H9 (cell line): Measurements from ENCODE around the gene CHRNG. TPM values are rescaled to one million over a fixed set of nuclear protein-coding genes. Genes with fewer than 3 reads are reported as not detected.

Experiments
- DNase-seq: peaks from one replicate; pipeline ENCODE4 v3.0.0-alpha.2; 2017
- H2AFZ ChIP-seq: one replicate; pipeline ENCODE4 v1.6.1; 2013; ENCODE audit warnings: mild to moderate bottlenecking, low read length, control low read depth, moderate library complexity
- H2AK5ac ChIP-seq: 2 replicates; pipeline ENCODE4 v1.6.1; 2013; ENCODE audit warnings: low read length, control low read depth, mixed read lengths; ENCODE audit not compliant: insufficient read length
- H2BK120ac ChIP-seq: one replicate; pipeline ENCODE4 v1.6.1; 2013; ENCODE audit warnings: low read depth, mild to moderate bottlenecking, low read length, control low read depth, inconsistent platforms; ENCODE audit not compliant: poor library complexity, severe bottlenecking
- H2BK12ac ChIP-seq: 2 replicates; pipeline ENCODE4 v1.6.1; 2013; ENCODE audit warnings: low read length, control low read depth, mixed read lengths, low read depth; ENCODE audit not compliant: insufficient read length
- H2BK15ac ChIP-seq: 2 replicates; pipeline ENCODE4 v1.6.1; 2013; ENCODE audit warnings: low read depth, low read length, control low read depth
- H2BK20ac ChIP-seq: one replicate; pipeline ENCODE4 v1.6.1; 2013; ENCODE audit warnings: low read depth, mild to moderate bottlenecking, low read length, control low read depth, inconsistent platforms; ENCODE audit not compliant: poor library complexity, severe bottlenecking
- H2BK5ac ChIP-seq: 2 replicates; pipeline ENCODE4 v1.6.1; 2013; ENCODE audit warnings: low read length, control low read depth, mixed read lengths; ENCODE audit not compliant: insufficient read length
- H3K14ac ChIP-seq: 2 replicates; pipeline ENCODE4 v1.6.1; 2013; ENCODE audit warnings: low read length, control low read depth; ENCODE audit not compliant: insufficient read depth
- H3K18ac ChIP-seq: 2 replicates; pipeline ENCODE4 v1.6.1; 2013; ENCODE audit warnings: low read depth, mild to moderate bottlenecking, mixed read lengths, low read length, control low read depth; ENCODE audit not compliant: insufficient read length
- H3K23ac ChIP-seq: 2 replicates; pipeline ENCODE4 v1.6.1; 2013; ENCODE audit warnings: low read length, control low read depth, mixed read lengths, low read depth; ENCODE audit not compliant: insufficient read length
- H3K23me2 ChIP-seq: 2 replicates; pipeline ENCODE4 v1.6.1; 2013; ENCODE audit warnings: low read depth, mild to moderate bottlenecking, mixed read lengths, low read length, control low read depth; ENCODE audit not compliant: insufficient read length, poor library complexity, severe bottlenecking
- H3K27ac ChIP-seq: 2 replicates; pipeline ENCODE4 v1.5.1; 2013; ENCODE audit warnings: low read length, control low read depth, mixed read lengths, low read depth; ENCODE audit not compliant: insufficient read length
- H3K27me3 ChIP-seq: 2 replicates; pipeline ENCODE4 v1.6.1; 2013; ENCODE audit warnings: low read length, control low read depth, inconsistent platforms; ENCODE audit not compliant: insufficient read depth
- H3K4ac ChIP-seq: 2 replicates; pipeline ENCODE4 v1.6.1; 2013; ENCODE audit warnings: low read depth, mild to moderate bottlenecking, control low read depth, inconsistent platforms, low read length, moderate library complexity
- H3K4me1 ChIP-seq: 2 replicates; pipeline ENCODE4 v1.6.1; 2013; ENCODE audit warnings: low read length, control low read depth, inconsistent platforms; ENCODE audit not compliant: insufficient read depth
- H3K4me2 ChIP-seq: 2 replicates; pipeline ENCODE4 v1.6.1; 2013; ENCODE audit warnings: low read length, control low read depth, mixed read lengths; ENCODE audit not compliant: insufficient read length, insufficient read depth
- H3K56ac ChIP-seq: 2 replicates; pipeline ENCODE4 v1.6.1; 2013; ENCODE audit warnings: low read depth, mild to moderate bottlenecking, mixed read lengths, low read length, control low read depth; ENCODE audit not compliant: insufficient read length
- H3K79me1 ChIP-seq: 2 replicates; pipeline ENCODE4 v1.6.1; 2013; ENCODE audit warnings: low read depth, mild to moderate bottlenecking, moderate library complexity, low read length, control low read depth, inconsistent platforms; ENCODE audit not compliant: insufficient read depth, poor library complexity, severe bottlenecking
- H3K79me2 ChIP-seq: 2 replicates; pipeline ENCODE4 v1.6.1; 2013; ENCODE audit warnings: low read length, control low read depth, inconsistent platforms; ENCODE audit not compliant: insufficient read depth
- H3K9ac ChIP-seq: 2 replicates; pipeline ENCODE4 v1.6.1; 2013; ENCODE audit warnings: low read length, control low read depth, mixed read lengths; ENCODE audit not compliant: insufficient read length; ENCODE audit errors: extremely low read depth
- H3K9me3 ChIP-seq: one replicate; pipeline ENCODE4 v1.6.1; 2013; ENCODE audit warnings: low read depth, low read length, inconsistent platforms; ENCODE audit not compliant: control insufficient read depth
- H3T11ph ChIP-seq: one replicate; pipeline ENCODE4 v1.6.1; 2013; ENCODE audit warnings: mild to moderate bottlenecking, low read length, control low read depth, inconsistent platforms
- H4K20me1 ChIP-seq: one replicate; pipeline ENCODE4 v1.6.1; 2013; ENCODE audit not compliant: control insufficient read depth, insufficient read length, insufficient read depth
- H4K5ac ChIP-seq: 2 replicates; pipeline ENCODE4 v1.6.1; 2013; ENCODE audit warnings: low read depth, mild to moderate bottlenecking, mixed read lengths, low read length, control low read depth; ENCODE audit not compliant: insufficient read length
- H4K8ac ChIP-seq: replicated peaks from 2 replicates; pipeline ENCODE4 v1.6.1; 2013; ENCODE audit warnings: low read length, control low read depth, mixed read lengths, low read depth; ENCODE audit not compliant: insufficient read length
- H4K91ac ChIP-seq: 2 replicates; pipeline ENCODE4 v1.6.1; 2013; ENCODE audit warnings: low read depth, mild to moderate bottlenecking, moderate library complexity, mixed read lengths, low read length, control low read depth; ENCODE audit not compliant: insufficient read length
- H3K27ac Mint-ChIP-seq, 3 experiments: 2 replicates in 2 of 3; 3 replicates in 1 of 3; pipeline ENCODE4 v1.8.0; 2020 to 2021; ENCODE audit warnings: mixed read lengths in 3 of 3, mild to moderate bottlenecking in 1 of 3, moderate library complexity in 1 of 3
- H3K27me3 Mint-ChIP-seq: 2 replicates; pipeline ENCODE4 v1.8.0; 2021; ENCODE audit warnings: low read depth, mild to moderate bottlenecking, moderate library complexity, mixed read lengths
- H3K36me3 Mint-ChIP-seq, 3 experiments: 2 replicates in 2 of 3; 3 replicates in 1 of 3; pipeline ENCODE4 v1.8.0; 2020 to 2021; ENCODE audit warnings: low read depth in 3 of 3, mixed read lengths in 3 of 3; ENCODE audit not compliant: insufficient read depth in 1 of 3
- H3K4me1 Mint-ChIP-seq, 2 experiments: 2 replicates each; pipeline ENCODE4 v1.8.0; 2020; ENCODE audit warnings: mixed read lengths in 2 of 2
- H3K4me3 Mint-ChIP-seq, 2 experiments: 2 replicates in 1 of 2; 3 replicates in 1 of 2; pipeline ENCODE4 v1.8.0; 2020 to 2021; ENCODE audit warnings: mild to moderate bottlenecking in 2 of 2, mixed read lengths in 2 of 2, moderate library complexity in 1 of 2
- H3K9me3 Mint-ChIP-seq, 2 experiments: 2 replicates in 1 of 2; 3 replicates in 1 of 2; pipeline ENCODE4 v1.8.0; 2020; ENCODE audit warnings: mild to moderate bottlenecking in 2 of 2, mixed read lengths in 2 of 2, moderate library complexity in 1 of 2
- WGBS: extraction: QIAGEN DNeasy Blood & Tissue Kit; methylation state at CpG from one replicate; pipeline ENCODE4 v1.1.7; 2013; ENCODE audit warnings: missing lambda C conversion rate, low lambda C conversion rate, mixed read lengths; ENCODE audit not compliant: insufficient read length; ENCODE audit errors: extremely low coverage; 5-methylcytosine and 5-hydroxymethylcytosine counted together
- total RNA-seq: library from RNA; stranded (reverse); gene quantifications from 2 replicates; pipeline ENCODE4 v1.2.1, GENCODE V29; 2021
- TF ChIP-seq, protein P1 (sequence below): fragments of 200-600 bp; sonication (generic); conservative IDR thresholded peaks from 3 replicates; pipeline ENCODE4 v1.8.0; 2021; ENCODE audit warnings: antibody characterized with exemption, mild to moderate bottlenecking

The CHRNG gene
- total RNA-seq, 1 experiment from 2014 or later: not detected

DNA sequence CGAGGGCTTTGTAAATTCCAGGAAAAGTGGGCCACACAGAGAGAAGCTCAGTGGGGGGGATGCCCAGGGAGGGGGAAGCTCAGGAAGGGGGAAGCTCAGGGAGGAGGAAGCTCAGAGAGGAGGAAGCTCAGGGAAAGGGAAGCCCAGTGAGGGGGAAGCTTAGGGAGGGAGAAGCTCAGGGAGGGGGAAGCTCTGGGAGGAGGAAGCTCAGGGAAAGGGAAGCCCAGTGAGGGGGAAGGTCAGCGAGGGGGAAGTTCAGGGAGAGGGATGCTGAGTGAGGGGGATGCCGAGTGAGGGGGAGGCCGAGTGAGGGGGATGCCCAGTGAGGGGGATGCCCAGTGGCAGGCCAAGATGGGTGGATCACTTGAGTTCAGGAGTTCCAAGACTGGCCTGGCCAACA is 821 bp upstream of the CHRNG start:
- H3K4me1 ChIP-seq: peaks cover 4% of the 10 kb centered on the region; the same call in 1 of the 2 replicates
- H4K8ac ChIP-seq: no peak overlapping the region
- H3K27ac ChIP-seq: no peak overlapping the region
- H2BK120ac ChIP-seq: no peak overlapping the region
- DNase-seq: no peak
- no peaks in the 10 kb centered on the region for H3K79me1 ChIP-seq
- Mint-ChIP-seq H3K4me1 (peaks cover 27 to 33% of the 10 kb centered on the region in 2 experiments), H3K27ac (peak overlapping the region in 2 of 3 experiments; percentile 28 to 73; a peak in 4 of 7 replicates), H3K4me3 (no peak overlapping the region), H3K9me3 (peaks cover 4 to 8% of the 10 kb centered on the region in 2 experiments; a peak in 4 of 5 replicates), H3K27me3 (peaks cover 10% of the 10 kb centered on the region), H3K36me3 (peaks cover 0 to 5% (median under 1%) of the 10 kb centered on the region in 3 experiments; a peak in 2 of 7 replicates)
- no peak overlapping the region for H3T11ph ChIP-seq
- no peaks in the 10 kb centered on the region for H3K9me3 ChIP-seq
- no peak overlapping the region for H2AK5ac ChIP-seq
- H3K18ac ChIP-seq: no peak overlapping the region
- no peak overlapping the region for H3K14ac ChIP-seq
- H2BK20ac ChIP-seq: no peak overlapping the region
- no peak overlapping the region for H3K23ac ChIP-seq
- H3K4ac ChIP-seq: no peak overlapping the region
- H4K91ac ChIP-seq: no peak overlapping the region
- H3K9ac ChIP-seq: no peak overlapping the region
- no peak overlapping the region for H2BK12ac ChIP-seq
- no CpG with 5 or more reads among the region's 4 CpGs for WGBS
- H4K5ac ChIP-seq: no peak overlapping the region
- no peak overlapping the region for H3K56ac ChIP-seq
- no peak overlapping the region for H2BK15ac ChIP-seq
- H3K4me2 ChIP-seq: no peak overlapping the region
- H2AFZ ChIP-seq: no peak overlapping the region
- TF ChIP-seq, protein P1, sequence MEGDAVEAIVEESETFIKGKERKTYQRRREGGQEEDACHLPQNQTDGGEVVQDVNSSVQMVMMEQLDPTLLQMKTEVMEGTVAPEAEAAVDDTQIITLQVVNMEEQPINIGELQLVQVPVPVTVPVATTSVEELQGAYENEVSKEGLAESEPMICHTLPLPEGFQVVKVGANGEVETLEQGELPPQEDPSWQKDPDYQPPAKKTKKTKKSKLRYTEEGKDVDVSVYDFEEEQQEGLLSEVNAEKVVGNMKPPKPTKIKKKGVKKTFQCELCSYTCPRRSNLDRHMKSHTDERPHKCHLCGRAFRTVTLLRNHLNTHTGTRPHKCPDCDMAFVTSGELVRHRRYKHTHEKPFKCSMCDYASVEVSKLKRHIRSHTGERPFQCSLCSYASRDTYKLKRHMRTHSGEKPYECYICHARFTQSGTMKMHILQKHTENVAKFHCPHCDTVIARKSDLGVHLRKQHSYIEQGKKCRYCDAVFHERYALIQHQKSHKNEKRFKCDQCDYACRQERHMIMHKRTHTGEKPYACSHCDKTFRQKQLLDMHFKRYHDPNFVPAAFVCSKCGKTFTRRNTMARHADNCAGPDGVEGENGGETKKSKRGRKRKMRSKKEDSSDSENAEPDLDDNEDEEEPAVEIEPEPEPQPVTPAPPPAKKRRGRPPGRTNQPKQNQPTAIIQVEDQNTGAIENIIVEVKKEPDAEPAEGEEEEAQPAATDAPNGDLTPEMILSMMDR: no peak
- H3K23me2 ChIP-seq: no peaks in the 10 kb centered on the region
- H4K20me1 ChIP-seq: no peaks in the 10 kb centered on the region
- no peaks in the 10 kb centered on the region; the same call in 1 of the 2 replicates for H3K27me3 ChIP-seq
- no peaks in the 10 kb centered on the region for H3K79me2 ChIP-seq
- no peak overlapping the region for H2BK5ac ChIP-seq
